HepG2 (cell line): Measurements from ENCODE around the gene EVA1A. TPM values are rescaled to one million over a fixed set of nuclear protein-coding genes. Genes with fewer than 3 reads are reported as not detected.
A peak's percentile ranks its signal among the peaks of the same experiment; 100 is the strongest.

Source experiments
- DNMT1 ChIP-seq: sonication (generic); formaldehyde crosslinking; IDR thresholded peaks from 2 replicates; pipeline ENCODE4 v1.5.1; 2020; ENCODE audit warnings: mild to moderate bottlenecking, missing genetic modification reagents
- DPF2 ChIP-seq: sonication (generic); formaldehyde crosslinking; IDR thresholded peaks from 2 replicates; pipeline ENCODE4 v1.4.0; 2020; ENCODE audit warnings: mild to moderate bottlenecking, low read depth, missing genetic modification reagents, borderline replicate concordance
- polyA plus RNA-seq, 8 experiments: library from polyadenylated mRNA; depleted of rRNA in 3 of 8; stranded (reverse) in 7 of 8; unstranded in 1 of 8; fragments of >200 nt; fragmentation: Illumina TruSeq in 4 of 8; extraction: Trizol in 4 of 8; gene quantifications; 2 replicates each; pipeline versions ENCODE4 v1.2.1 to v1.2.3, GENCODE V29; 2011 to 2016; ENCODE audit warnings: low read depth in 4 of 8, missing spikeins in 1 of 8, mixed read lengths in 1 of 8; ENCODE audit not compliant: insufficient read depth in 1 of 8
- total RNA-seq, 5 experiments: library from RNA; depleted of rRNA; stranded (reverse); fragments of >200 nt; fragmentation: Illumina TruSeq; extraction: Trizol; gene quantifications; 2 replicates each; pipeline ENCODE4 v1.2.3, GENCODE V29; 2016; ENCODE audit warnings: low read depth in 1 of 5
- TF ChIP-seq, protein P1 (sequence below): sonication (generic); formaldehyde crosslinking; IDR thresholded peaks from 2 replicates; pipeline ENCODE4 v1.8.0; 2022; ENCODE audit warnings: missing genetic modification reagents, mild to moderate bottlenecking, moderate library complexity, borderline replicate concordance
- TF ChIP-seq, protein P2 (sequence below): sonication (generic); formaldehyde crosslinking; IDR thresholded peaks from 2 replicates; pipeline ENCODE4 v1.4.0; 2020; ENCODE audit warnings: mild to moderate bottlenecking, missing genetic modification reagents
- TF ChIP-seq, protein P3 (sequence below): sonication (generic); formaldehyde crosslinking; IDR thresholded peaks from 2 replicates; pipeline ENCODE4 v1.4.0; 2020; ENCODE audit warnings: missing genetic modification reagents
- TF ChIP-seq, protein P4 (sequence below): IDR thresholded peaks from 2 replicates; pipeline ENCODE4 v1.6.1; 2012; ENCODE audit warnings: inconsistent platforms

Gene EVA1A
- total and polyA plus RNA-seq, 2 of the 13 experiments (the other 11 are each of a cell fraction or from before 2014, with no cell fraction given): 57.5 to 57.8 TPM

DNA sequence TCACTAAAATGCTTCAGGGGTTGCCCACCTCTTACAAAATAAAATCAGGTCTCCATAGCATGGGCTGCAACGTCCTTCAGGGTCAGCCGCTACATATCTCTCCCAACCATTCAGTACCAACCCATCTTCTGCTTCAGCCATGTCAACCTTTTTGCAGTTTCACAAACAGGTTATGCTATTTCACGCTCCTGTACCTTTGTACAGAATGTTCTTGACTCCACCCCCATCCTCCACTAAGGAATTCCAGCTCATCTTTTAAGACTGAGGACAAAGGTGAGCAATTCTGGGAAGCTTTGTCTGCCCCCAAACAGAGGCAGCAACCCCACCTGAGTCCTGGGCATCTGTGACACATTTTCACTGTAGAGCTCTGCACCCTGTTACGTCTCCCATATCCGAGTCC lies 8.8 kb upstream of the EVA1A start (continued):
- TF ChIP-seq, protein P1, sequence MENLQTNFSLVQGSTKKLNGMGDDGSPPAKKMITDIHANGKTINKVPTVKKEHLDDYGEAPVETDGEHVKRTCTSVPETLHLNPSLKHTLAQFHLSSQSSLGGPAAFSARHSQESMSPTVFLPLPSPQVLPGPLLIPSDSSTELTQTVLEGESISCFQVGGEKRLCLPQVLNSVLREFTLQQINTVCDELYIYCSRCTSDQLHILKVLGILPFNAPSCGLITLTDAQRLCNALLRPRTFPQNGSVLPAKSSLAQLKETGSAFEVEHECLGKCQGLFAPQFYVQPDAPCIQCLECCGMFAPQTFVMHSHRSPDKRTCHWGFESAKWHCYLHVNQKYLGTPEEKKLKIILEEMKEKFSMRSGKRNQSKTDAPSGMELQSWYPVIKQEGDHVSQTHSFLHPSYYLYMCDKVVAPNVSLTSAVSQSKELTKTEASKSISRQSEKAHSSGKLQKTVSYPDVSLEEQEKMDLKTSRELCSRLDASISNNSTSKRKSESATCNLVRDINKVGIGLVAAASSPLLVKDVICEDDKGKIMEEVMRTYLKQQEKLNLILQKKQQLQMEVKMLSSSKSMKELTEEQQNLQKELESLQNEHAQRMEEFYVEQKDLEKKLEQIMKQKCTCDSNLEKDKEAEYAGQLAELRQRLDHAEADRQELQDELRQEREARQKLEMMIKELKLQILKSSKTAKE (CRISPR knock-in tag): peak; percentile 36; the same call in 1 of the 2 replicates
- TF ChIP-seq, protein P2, sequence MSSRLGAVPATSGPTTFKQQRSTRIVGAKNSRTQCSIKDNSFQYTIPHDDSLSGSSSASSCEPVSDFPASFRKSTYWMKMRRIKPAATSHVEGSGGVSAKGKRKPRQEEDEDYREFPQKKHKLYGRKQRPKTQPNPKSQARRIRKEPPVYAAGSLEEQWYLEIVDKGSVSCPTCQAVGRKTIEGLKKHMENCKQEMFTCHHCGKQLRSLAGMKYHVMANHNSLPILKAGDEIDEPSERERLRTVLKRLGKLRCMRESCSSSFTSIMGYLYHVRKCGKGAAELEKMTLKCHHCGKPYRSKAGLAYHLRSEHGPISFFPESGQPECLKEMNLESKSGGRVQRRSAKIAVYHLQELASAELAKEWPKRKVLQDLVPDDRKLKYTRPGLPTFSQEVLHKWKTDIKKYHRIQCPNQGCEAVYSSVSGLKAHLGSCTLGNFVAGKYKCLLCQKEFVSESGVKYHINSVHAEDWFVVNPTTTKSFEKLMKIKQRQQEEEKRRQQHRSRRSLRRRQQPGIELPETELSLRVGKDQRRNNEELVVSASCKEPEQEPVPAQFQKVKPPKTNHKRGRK (CRISPR knock-in tag): 0 out of 2 replicates have a peak, but pooled peaks have one; percentile 17
- TF ChIP-seq, protein P3, sequence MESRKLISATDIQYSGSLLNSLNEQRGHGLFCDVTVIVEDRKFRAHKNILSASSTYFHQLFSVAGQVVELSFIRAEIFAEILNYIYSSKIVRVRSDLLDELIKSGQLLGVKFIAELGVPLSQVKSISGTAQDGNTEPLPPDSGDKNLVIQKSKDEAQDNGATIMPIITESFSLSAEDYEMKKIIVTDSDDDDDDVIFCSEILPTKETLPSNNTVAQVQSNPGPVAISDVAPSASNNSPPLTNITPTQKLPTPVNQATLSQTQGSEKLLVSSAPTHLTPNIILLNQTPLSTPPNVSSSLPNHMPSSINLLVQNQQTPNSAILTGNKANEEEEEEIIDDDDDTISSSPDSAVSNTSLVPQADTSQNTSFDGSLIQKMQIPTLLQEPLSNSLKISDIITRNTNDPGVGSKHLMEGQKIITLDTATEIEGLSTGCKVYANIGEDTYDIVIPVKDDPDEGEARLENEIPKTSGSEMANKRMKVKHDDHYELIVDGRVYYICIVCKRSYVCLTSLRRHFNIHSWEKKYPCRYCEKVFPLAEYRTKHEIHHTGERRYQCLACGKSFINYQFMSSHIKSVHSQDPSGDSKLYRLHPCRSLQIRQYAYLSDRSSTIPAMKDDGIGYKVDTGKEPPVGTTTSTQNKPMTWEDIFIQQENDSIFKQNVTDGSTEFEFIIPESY (CRISPR knock-in tag): 0 out of 2 replicates have a peak, but pooled peaks have one; percentile 43
- TF ChIP-seq DNMT1 (CRISPR knock-in tag) (no peak), DPF2 (no peak)
- TF ChIP-seq, protein P4, sequence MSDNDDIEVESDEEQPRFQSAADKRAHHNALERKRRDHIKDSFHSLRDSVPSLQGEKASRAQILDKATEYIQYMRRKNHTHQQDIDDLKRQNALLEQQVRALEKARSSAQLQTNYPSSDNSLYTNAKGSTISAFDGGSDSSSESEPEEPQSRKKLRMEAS: no peak
